HG03196 (cell line): ENCODE data around the gene CFAP97D2.
"Not testable (repeated sequence)": the region's sequence is repeated elsewhere in the genome, so short reads cannot be mapped to it uniquely, and the experiment has no call there.

Source experiments
- ATAC-seq: cut with Tn5 transposase; IDR thresholded peaks from one replicate; pipeline ENCODE4 v1.9.1; 2021; ENCODE audit not compliant: unreplicated experiment

Gene CFAP97D2

GRCh38 chr13:114234266-114234644 is 55.2 kb downstream of the CFAP97D2 start:
- no peak for ATAC-seq

GRCh38 chr13:114234645-114235421 is 55.8 kb downstream of the CFAP97D2 start, which contains the start of gene CDC16:
TSS of gene CDC16 (plus strand) at chr13:114234897. CDS start at chr13:114235085, 188 bp downstream.
- peak; percentile 92 for ATAC-seq

DNA sequence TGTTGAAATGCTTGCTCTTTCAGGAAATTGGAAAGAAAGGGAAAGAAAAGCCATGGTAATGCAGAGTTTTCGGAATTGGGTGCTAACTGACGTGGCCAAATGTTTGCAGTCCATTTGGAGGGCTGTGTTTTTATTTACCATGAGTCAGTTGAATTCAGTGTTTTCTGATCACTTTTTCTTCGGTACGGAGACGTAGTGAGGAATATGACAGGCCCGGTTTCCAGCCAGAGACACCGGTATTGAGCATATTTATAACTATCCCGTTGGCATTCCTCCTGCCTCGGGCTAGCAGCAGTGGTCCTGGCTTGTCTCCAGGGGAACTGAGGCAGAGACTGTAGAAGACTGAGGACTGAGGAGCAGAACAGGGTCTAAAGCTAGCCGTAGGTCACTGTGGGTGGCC is 56.6 kb downstream of the CFAP97D2 start:
- no peak for ATAC-seq

GRCh38 chr13:114236227-114236626 is 57.2 kb downstream of the CFAP97D2 start:
- ATAC-seq = no peak

GRCh38 chr13:114237415-114238112 is 58.5 kb downstream of the CFAP97D2 start:
- no peak for ATAC-seq

GRCh38 chr13:114241918-114242317 is 62.9 kb downstream of the CFAP97D2 start:
- no peak for ATAC-seq

GRCh38 chr13:114243971-114244370 is 64.9 kb downstream of the CFAP97D2 start:
- no peak for ATAC-seq

GRCh38 chr13:114244637-114245036 is 65.6 kb downstream of the CFAP97D2 start:
- no peak for ATAC-seq

GRCh38 chr13:114248011-114248410 is 69.0 kb downstream of the CFAP97D2 start:
- no peak for ATAC-seq

DNA sequence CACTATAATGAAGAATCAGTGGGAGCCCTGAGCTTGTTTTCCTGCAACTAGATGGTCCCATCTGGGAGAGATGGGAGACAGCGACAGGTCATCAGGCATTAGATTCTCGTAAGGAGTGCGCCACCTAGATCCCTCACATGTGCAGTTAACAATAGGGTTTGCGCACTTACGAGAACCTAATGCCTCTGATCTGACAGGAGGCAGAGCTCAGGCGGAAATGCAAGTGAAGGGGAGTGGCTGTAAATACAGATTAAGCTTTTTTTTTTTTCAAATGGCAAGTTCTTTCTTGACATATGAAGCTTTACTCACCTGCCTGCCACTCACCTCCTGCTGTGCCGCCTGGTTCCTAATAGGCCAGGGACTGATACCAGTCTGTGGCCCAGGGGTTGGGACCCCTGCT is 70.0 kb downstream of the CFAP97D2 start:
- ATAC-seq = no peak

DNA sequence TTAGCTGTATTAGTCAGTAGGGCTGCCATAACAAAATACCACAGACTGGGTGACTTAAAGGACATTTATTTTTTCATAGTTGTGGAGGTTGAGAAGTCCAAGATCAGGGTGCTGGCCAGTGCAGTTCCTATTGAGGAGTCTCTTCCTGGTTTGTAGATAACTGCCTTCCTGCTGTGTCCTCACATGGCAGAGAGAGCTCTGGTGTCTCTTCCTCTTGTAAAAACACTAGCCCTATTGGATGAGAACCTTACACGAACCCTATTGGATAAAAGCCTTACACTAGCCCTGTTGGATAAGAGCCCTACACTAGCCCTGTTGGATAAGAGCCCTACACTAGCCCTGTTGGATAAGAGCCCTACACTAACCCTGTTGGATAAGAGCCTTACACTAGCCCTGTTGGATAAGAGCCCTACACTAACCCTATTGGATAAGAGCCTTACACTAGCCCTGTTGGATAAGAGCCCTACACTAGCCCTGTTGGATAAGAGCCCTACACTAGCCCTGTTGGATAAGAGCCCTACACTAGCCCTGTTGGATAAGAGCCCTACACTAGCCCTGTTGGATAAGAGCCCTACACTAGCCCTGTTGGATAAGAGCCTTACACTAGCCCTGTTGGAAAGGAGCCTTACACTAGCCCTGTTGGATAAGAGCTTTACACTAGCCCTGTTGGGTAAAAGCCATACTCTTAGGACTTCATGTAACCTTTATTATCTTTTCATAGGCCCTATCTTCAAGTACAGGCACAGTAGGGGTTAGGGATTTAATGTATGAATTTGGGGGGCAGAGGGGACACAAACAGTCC is 72.8 kb downstream of the CFAP97D2 start:
- not testable (repeated sequence) for ATAC-seq

GRCh38 chr13:114256547-114256946 is 77.5 kb downstream of the CFAP97D2 start:
- ATAC-seq = no peak

DNA sequence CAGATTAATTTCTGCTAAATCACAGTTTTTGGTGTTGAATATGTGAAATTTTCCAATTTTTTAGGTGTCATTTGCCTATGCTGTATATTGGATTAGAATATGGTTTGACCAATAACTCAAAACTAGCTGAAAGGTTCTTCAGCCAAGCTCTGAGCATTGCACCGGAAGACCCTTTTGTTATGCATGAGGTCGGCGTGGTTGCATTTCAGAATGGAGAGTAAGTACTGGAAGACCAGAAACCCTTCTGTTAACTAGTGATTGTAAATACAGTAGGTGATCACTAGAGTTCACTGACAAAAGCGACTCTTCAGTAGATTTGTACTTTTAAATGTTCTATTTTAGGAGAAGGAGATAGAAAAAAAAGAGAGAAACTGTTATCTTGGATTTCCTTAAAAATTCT is 78.0 kb downstream of the CFAP97D2 start:
- ATAC-seq = no peak

- ATAC-seq = no peak
These were observed 79.5 kb downstream of the CFAP97D2 start for GRCh38 chr13:114258589-114258988.

DNA sequence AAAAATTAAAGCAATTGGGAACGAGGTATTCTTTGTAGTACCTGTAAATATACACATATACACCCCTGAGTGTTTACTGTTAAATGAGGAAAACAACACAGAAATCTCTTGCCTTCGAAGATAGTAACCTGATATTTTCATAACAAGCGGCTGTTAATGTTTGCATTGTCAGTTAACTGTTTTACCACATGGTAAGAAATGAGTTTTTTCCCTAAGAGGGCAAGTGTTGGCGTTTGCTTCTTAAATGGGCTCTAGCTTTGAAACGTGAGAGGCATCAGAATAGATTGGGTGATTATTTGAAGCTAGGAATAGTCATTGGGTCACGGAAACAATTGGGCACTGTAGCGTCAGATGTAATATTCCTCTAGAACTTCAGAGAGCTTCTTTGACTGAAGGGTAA is 80.3 kb downstream of the CFAP97D2 start:
- no peak for ATAC-seq

GRCh38 chr13:114259974-114260373 is 80.9 kb downstream of the CFAP97D2 start:
- peak; percentile 47 for ATAC-seq

- no peak for ATAC-seq
These were observed 81.8 kb downstream of the CFAP97D2 start for GRCh38 chr13:114260814-114261213.

DNA sequence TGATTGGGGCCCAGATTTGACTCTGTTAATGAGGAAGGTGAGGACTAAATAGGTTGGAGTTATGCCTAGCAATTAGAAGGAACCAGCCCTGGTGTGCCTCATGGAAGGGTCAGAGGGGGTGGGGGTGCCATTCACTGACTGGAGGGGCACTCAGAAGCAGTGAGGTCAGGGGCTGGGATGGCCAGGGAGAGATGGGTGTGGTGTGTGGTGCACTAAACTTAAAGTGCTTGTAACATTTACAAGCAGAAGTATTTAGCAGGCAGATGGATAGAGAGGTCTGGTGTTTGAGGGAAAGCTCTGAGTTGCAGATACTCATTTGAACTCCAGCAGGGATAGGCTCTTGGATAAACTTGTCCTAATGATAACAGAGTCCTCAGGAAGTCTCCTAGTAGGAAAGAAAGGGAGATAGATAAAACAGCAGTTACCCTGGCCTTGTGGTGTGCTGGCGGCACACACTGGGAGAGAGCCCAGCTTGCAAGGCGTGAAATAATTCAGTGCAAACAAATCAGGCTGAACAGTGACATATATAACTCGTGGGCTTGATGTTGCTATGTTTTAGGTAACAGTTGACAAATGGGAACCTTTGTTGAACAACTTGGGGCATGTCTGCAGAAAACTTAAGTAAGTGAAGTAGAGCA is 82.4 kb downstream of the CFAP97D2 start:
- no peak for ATAC-seq

DNA sequence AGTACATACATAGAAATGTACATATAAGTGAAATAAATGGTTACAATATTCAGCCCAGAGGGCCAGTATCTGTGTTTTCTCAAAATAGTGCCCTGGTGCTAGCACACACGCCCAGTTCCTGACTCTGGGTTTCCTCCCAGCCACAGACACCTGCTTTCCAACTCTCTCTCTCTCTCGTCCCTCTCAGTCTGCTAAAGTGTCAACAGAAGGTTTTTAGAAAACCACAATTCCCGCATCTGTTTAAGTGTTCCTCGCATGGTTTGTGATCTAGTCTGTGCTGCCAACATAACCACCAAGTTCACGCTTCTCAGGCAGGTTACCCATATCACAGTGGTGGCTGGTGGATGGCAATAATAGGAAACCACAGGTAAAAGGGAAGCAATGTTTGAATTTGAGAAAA is 84.5 kb downstream of the CFAP97D2 start:
- ATAC-seq = no peak

DNA sequence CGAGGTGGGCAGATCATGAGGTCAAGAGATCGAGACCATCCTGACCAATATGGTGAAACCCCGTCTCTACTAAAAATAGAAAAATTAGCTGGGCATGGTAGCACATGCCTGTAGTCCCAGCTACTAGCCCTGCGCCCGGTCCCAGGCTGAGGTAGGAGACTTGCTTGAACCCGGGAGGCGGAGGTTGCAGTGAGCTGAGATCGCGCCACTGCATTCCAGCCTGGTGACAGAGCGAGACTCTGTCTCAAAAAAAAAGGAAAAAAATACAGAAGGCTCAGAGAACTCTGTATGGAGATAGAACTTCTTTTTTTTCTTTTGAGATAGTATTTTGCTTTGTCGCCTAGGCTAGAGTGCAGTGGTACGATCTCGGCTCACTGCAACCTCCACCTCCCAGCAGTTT is 85.3 kb downstream of the CFAP97D2 start:
- not testable (repeated sequence) for ATAC-seq
